ENCODE measurements around the gene NSUN3.

GRCh38 chr3:94172695-94173310, 109.9 kb downstream of the NSUN3 start:
- TF ChIP-seq CTCF (IDR thresholded peaks at IDR 0.05) (no peak), POLR2A (IDR thresholded peaks at IDR 0.05) (no peak)

Measured in adrenal gland (tissue), 5 donors.